NK-92 (cell line): Measurements from ENCODE around the gene C1orf35.

ENCODE experiments used
- DNase-seq: peaks from one replicate; lab custom pipeline; 2025; ENCODE audit not compliant: unreplicated experiment; lab: John Stamatoyannopoulos, UW

Gene C1orf35

GRCh38 chr1:228079601-228080263 is 23.4 kb downstream of the C1orf35 start:
- DNase-seq = no peak

GRCh38 chr1:228079013-228079412 is 24.1 kb downstream of the C1orf35 start:
- no peak for DNase-seq

GRCh38 chr1:228077565-228078330 is 25.4 kb downstream of the C1orf35 start:
- DNase-seq = no peak

- no peak for DNase-seq
These were observed 26.2 kb downstream of the C1orf35 start for GRCh38 chr1:228076796-228077430.

GRCh38 chr1:228075801-228076271 is 27.3 kb downstream of the C1orf35 start:
- DNase-seq = no peak

- DNase-seq = no peak
These were observed 28.0 kb downstream of the C1orf35 start for GRCh38 chr1:228074954-228075730.

- no peak for DNase-seq
These were observed 29.1 kb downstream of the C1orf35 start for GRCh38 chr1:228073857-228074545.

GRCh38 chr1:228073061-228073856 is 29.9 kb downstream of the C1orf35 start:
- no peak for DNase-seq

GRCh38 chr1:228072658-228073043 is 30.5 kb downstream of the C1orf35 start:
- no peak for DNase-seq

- DNase-seq = no peak
These were observed 31.1 kb downstream of the C1orf35 start for GRCh38 chr1:228071839-228072657.

- DNase-seq = no peak
These were observed 32.3 kb downstream of the C1orf35 start for GRCh38 chr1:228070851-228071250.

GRCh38 chr1:228070173-228070572 is 33.0 kb downstream of the C1orf35 start:
- DNase-seq = no peak

- no peak for DNase-seq
These were observed 34.8 kb downstream of the C1orf35 start for GRCh38 chr1:228068359-228068758.

GRCh38 chr1:228066891-228067654 is 36.1 kb downstream of the C1orf35 start:
- DNase-seq = no peak

GRCh38 chr1:228066416-228066815 is 36.7 kb downstream of the C1orf35 start:
- DNase-seq = no peak

- DNase-seq = no peak
These were observed 37.4 kb downstream of the C1orf35 start for GRCh38 chr1:228065543-228066347.

- no peak for DNase-seq
These were observed 38.2 kb downstream of the C1orf35 start for GRCh38 chr1:228064741-228065542.
